IMR-90 (cell line): ENCODE results near the gene DPH3.

Source experiments
- FOS ChIP-seq: fragments of 150-350 bp; IDR thresholded peaks from 2 replicates; pipeline ENCODE4 v1.6.1; 2016; ENCODE audit warnings: low read depth, low read length
- MXI1 ChIP-seq: IDR thresholded peaks from 2 replicates; pipeline ENCODE4 v1.6.1; 2012; ENCODE audit warnings: low read depth, mild to moderate bottlenecking, low read length, moderate library complexity, borderline replicate concordance
- POLR2A ChIP-seq: IDR thresholded peaks from 2 replicates; pipeline ENCODE4 v1.6.1; 2012; ENCODE audit warnings: mild to moderate bottlenecking, low read depth, low read length
- RFX5 ChIP-seq: IDR thresholded peaks from 2 replicates; pipeline ENCODE4 v1.8.0; 2012; ENCODE audit warnings: low read depth, mild to moderate bottlenecking, low read length, moderate library complexity
- TF ChIP-seq, protein P1 (sequence below): conservative IDR thresholded peaks from 2 replicates; pipeline ENCODE4 v1.5.1; 2012; ENCODE audit warnings: mild to moderate bottlenecking, low read depth, low read length, improper control_type of control experiment

DNA sequence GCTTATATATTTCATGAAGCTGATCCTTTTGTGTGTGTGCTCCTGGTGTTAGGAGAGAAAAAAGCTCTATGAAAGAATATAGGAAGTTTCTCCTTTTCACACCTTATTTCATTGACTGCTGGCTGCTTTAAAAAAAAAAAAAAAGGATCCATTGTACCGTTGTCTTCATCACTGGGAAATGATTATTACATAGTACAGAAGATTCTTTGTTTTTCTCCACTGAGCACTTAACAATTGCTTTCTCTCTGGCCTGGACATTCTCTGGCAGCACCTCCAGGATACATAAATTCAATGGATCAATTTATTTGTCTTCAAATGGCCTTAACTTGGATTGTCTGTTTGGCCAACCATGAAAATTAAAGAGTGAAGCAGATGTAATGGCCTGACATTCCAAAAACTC, 37.2 kb downstream of the DPH3 start:
- TF ChIP-seq, protein P1, sequence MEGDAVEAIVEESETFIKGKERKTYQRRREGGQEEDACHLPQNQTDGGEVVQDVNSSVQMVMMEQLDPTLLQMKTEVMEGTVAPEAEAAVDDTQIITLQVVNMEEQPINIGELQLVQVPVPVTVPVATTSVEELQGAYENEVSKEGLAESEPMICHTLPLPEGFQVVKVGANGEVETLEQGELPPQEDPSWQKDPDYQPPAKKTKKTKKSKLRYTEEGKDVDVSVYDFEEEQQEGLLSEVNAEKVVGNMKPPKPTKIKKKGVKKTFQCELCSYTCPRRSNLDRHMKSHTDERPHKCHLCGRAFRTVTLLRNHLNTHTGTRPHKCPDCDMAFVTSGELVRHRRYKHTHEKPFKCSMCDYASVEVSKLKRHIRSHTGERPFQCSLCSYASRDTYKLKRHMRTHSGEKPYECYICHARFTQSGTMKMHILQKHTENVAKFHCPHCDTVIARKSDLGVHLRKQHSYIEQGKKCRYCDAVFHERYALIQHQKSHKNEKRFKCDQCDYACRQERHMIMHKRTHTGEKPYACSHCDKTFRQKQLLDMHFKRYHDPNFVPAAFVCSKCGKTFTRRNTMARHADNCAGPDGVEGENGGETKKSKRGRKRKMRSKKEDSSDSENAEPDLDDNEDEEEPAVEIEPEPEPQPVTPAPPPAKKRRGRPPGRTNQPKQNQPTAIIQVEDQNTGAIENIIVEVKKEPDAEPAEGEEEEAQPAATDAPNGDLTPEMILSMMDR, result no peak
- no peak for TF ChIP-seq POLR2A
- TF ChIP-seq FOS, result no peak
- TF ChIP-seq MXI1, result no peak
- TF ChIP-seq RFX5, result no peak
